Peyer's patch (tissue), 4 donors: ENCODE data around the gene ABCA13. TPM values are rescaled to one million over a fixed set of nuclear protein-coding genes. Genes with fewer than 3 reads are reported as not detected.

ENCODE experiments used
- DNase-seq, 3 donors: peaks; one replicate each; pipeline ENCODE4 v3.0.0-alpha.2; 2017 to 2019
- H3K27ac ChIP-seq, 4 donors: fragments of 200-600 bp; sonication (generic); one replicate each; pipeline ENCODE4 v1.5.1; 2016 to 2019
- H3K27me3 ChIP-seq, 2 donors: fragments of 200-600 bp; sonication (generic); one replicate each; pipeline ENCODE4 v1.5.1; 2019
- H3K36me3 ChIP-seq, 3 donors: fragments of 200-600 bp; sonication (generic); one replicate each; pipeline ENCODE4 v1.5.1; 2016 to 2019
- H3K4me1 ChIP-seq, 4 donors: fragments of 200-600 bp; sonication (generic); one replicate each; pipeline ENCODE4 v1.5.1; 2016 to 2019
- H3K4me3 ChIP-seq, 4 donors: fragments of 200-600 bp; sonication (generic); 1 replicate in 3 of 4; 2 replicates in 1 of 4; pipeline ENCODE4 v1.5.1; 2016 to 2019; ENCODE audit warnings: mild to moderate bottlenecking in 1 of 4
- H3K9me3 ChIP-seq, 4 donors: fragments of 200-600 bp; sonication (generic); one replicate each; pipeline ENCODE4 v1.5.1; 2016 to 2019; ENCODE audit warnings: mild to moderate bottlenecking in 1 of 4
- CTCF ChIP-seq, 6 experiments: fragments of 450-650 bp in 4 of 6; fragments of 200-600 bp in 2 of 6; sonication (generic) in 1 of 6; IDR thresholded peaks; one replicate each; pipeline ENCODE4 v1.5.1; 2017 to 2019; ENCODE audit warnings: antibody characterized with exemption in 6 of 6, mild to moderate bottlenecking in 3 of 6, moderate library complexity in 1 of 6
- POLR2A ChIP-seq, 2 donors: fragments of 450-650 bp; IDR thresholded peaks; one replicate each; pipeline ENCODE4 v1.5.1; 2017; ENCODE audit warnings: antibody characterized with exemption in 2 of 2, mild to moderate bottlenecking in 2 of 2, moderate library complexity in 2 of 2
- total RNA-seq, 4 donors: library from RNA; depleted of rRNA; stranded (reverse); fragments of >200 nt; gene quantifications; one replicate each; pipeline ENCODE4 v1.1.0, GENCODE V29; 2016

Gene ABCA13
- total RNA-seq, 4 donors from 2014 or later: 0.53 to 2.7 (median 1.7) TPM

- Histone ChIP-seq H3K4me1 (no peaks in the 10 kb centered on the region), H3K4me3 (no peak overlapping the region), H3K9me3 (no peaks in the 10 kb centered on the region), H3K27me3 (no peaks in the 10 kb centered on the region), H3K27ac (no peak overlapping the region), H3K36me3 (no peaks in the 10 kb centered on the region)
- no peak for DNase-seq
- TF ChIP-seq POLR2A (IDR thresholded peaks at IDR 0.05) (no peak), CTCF (IDR thresholded peaks at IDR 0.05) (no peak)
Observed at GRCh38 chr7:48165157-48165556, 6.1 kb upstream of the ABCA13 start.

DNA sequence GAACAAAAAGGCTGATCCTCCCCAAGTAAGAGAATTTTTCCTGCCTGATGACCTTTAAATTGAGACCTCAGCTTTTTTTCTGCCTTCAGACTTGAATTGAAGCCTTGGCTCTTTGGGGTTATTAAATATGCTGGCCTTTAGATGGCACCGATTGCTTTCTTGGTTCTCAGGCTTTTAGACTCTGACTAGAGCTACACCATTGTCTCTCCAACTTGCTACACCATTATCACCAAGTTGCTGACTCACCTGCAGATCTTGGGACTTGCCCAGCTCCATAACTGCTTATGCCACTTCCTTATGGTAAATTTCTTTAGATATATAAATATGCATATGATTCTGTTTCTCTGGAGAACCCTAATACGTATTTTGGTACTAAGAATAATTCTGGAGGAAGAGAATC lies 3.1 kb upstream of the ABCA13 start:
- Histone ChIP-seq H3K4me3 (no peak overlapping the region), H3K4me1 (no peaks in the 10 kb centered on the region), H3K27ac (no peak overlapping the region), H3K36me3 (no peaks in the 10 kb centered on the region), H3K27me3 (no peaks in the 10 kb centered on the region), H3K9me3 (no peaks in the 10 kb centered on the region)
- no peak for DNase-seq
- TF ChIP-seq POLR2A (IDR thresholded peaks at IDR 0.05) (no peak), CTCF (IDR thresholded peaks at IDR 0.05) (no peak)

DNA sequence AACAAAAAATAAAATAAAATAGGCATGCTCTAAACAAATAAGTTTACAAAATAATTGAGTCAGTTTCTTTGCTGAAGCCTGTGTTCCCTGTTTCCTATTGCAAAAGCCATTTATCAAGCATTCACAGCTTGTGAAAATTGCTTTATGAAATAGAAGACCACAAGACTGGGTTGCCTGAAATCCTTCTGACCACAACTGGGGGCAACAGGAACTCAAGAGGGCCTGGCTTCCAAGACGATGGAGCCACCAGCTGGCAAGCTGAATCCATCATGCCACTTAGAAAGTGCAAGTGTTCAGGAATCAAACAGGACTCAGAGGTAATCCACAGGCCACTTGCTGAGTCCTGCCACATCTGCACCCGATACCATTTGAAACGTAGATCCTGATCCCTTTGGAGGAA lies 752 bp upstream of the ABCA13 start:
- H3K27ac ChIP-seq: no peak overlapping the region
- H3K9me3 ChIP-seq: no peaks in the 10 kb centered on the region
- DNase-seq: no peak

DNA sequence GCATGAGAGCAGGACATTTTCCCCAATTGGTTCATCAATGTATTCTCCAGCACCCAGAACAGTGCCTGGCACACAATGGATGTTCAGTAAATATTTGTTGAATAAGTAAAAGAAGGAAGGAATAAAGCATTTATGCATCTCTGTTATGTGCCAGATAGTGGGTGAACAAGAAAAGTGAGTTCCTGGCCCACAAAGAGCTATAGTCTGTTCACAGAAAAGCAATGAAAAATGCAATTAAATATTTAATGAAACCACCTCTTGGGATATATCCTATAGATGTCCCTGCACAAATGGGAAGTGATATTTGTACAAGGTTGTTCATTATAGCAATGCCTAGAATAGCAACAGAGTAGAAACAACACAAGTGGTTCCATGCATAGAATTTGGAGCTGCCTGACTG lies 2.1 kb downstream of the ABCA13 start:
- no peaks in the 10 kb centered on the region for H3K36me3 ChIP-seq
- no peaks in the 10 kb centered on the region for H3K4me1 ChIP-seq
- no peaks in the 10 kb centered on the region for H3K27me3 ChIP-seq
- no peaks in the 10 kb centered on the region for H3K9me3 ChIP-seq
- no peak overlapping the region for H3K27ac ChIP-seq
- DNase-seq: no peak
- TF ChIP-seq POLR2A (IDR thresholded peaks at IDR 0.05) (no peak), CTCF (IDR thresholded peaks at IDR 0.05) (no peak)
- H3K4me3 ChIP-seq: no peak overlapping the region

More for the DNA sequence above, 752 bp upstream of the ABCA13 start:
- TF ChIP-seq CTCF (IDR thresholded peaks at IDR 0.05): no peak
- no peak for TF ChIP-seq POLR2A (IDR thresholded peaks at IDR 0.05)
- no peaks in the 10 kb centered on the region for H3K4me1 ChIP-seq
- no peak overlapping the region for H3K4me3 ChIP-seq
- no peaks in the 10 kb centered on the region for H3K36me3 ChIP-seq
- H3K27me3 ChIP-seq: no peaks in the 10 kb centered on the region

GRCh38 chr7:48173756-48174382 lies 2.6 kb downstream of the ABCA13 start:
- TF ChIP-seq CTCF (IDR thresholded peaks at IDR 0.05): no peak
- no peak for DNase-seq
- no peak overlapping the region for H3K27ac ChIP-seq
- H3K36me3 ChIP-seq: no peaks in the 10 kb centered on the region
- no peaks in the 10 kb centered on the region for H3K27me3 ChIP-seq
- no peak overlapping the region for H3K4me3 ChIP-seq
- H3K4me1 ChIP-seq: no peaks in the 10 kb centered on the region
- H3K9me3 ChIP-seq: no peaks in the 10 kb centered on the region

DNA sequence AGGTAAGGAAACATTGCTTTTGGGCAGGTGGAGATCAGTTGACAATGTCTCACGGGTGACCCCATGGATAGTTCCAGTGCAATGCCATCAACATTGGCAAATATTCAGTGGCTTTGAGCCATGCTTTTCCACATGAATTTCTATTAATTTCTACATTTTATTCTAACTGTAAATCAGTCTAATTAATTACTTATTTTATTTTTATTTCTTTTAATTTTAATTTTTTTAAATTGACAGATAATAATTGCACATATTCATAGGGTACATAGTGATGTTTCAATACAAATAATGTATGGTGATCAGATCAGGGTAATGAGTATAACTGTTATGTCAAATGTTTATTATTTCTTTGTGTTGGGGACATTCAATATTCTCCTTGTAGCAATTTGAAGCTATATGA lies 3.8 kb downstream of the ABCA13 start:
- no peaks in the 10 kb centered on the region for H3K9me3 ChIP-seq
- no peaks in the 10 kb centered on the region for H3K36me3 ChIP-seq
- H3K4me1 ChIP-seq: no peaks in the 10 kb centered on the region
- no peaks in the 10 kb centered on the region for H3K27me3 ChIP-seq
- H3K27ac ChIP-seq: no peak overlapping the region
- no peak for TF ChIP-seq POLR2A (IDR thresholded peaks at IDR 0.05)
- no peak for TF ChIP-seq CTCF (IDR thresholded peaks at IDR 0.05)
- no peak overlapping the region for H3K4me3 ChIP-seq
- no peak for DNase-seq
